ENCODE results near the gene MIPOL1. TPM values are rescaled to one million over a fixed set of nuclear protein-coding genes. Genes with fewer than 3 reads are reported as not detected.

Gene MIPOL1
- total and polyA plus RNA-seq, 2 experiments from 2014 or later, result 16.6 to 24.8 TPM

- TF ChIP-seq, protein P1, sequence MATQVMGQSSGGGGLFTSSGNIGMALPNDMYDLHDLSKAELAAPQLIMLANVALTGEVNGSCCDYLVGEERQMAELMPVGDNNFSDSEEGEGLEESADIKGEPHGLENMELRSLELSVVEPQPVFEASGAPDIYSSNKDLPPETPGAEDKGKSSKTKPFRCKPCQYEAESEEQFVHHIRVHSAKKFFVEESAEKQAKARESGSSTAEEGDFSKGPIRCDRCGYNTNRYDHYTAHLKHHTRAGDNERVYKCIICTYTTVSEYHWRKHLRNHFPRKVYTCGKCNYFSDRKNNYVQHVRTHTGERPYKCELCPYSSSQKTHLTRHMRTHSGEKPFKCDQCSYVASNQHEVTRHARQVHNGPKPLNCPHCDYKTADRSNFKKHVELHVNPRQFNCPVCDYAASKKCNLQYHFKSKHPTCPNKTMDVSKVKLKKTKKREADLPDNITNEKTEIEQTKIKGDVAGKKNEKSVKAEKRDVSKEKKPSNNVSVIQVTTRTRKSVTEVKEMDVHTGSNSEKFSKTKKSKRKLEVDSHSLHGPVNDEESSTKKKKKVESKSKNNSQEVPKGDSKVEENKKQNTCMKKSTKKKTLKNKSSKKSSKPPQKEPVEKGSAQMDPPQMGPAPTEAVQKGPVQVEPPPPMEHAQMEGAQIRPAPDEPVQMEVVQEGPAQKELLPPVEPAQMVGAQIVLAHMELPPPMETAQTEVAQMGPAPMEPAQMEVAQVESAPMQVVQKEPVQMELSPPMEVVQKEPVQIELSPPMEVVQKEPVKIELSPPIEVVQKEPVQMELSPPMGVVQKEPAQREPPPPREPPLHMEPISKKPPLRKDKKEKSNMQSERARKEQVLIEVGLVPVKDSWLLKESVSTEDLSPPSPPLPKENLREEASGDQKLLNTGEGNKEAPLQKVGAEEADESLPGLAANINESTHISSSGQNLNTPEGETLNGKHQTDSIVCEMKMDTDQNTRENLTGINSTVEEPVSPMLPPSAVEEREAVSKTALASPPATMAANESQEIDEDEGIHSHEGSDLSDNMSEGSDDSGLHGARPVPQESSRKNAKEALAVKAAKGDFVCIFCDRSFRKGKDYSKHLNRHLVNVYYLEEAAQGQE (IDR thresholded peaks at IDR 0.05; ENCODE audit: unreplicated experiment), result no peak
- TF ChIP-seq STAT1 (IDR thresholded peaks at IDR 0.05; ENCODE audit: unreplicated experiment), result no peak
Measured at GRCh38 chr14:37497422-37497821, 299.7 kb downstream of the MIPOL1 start (continued).

DNA sequence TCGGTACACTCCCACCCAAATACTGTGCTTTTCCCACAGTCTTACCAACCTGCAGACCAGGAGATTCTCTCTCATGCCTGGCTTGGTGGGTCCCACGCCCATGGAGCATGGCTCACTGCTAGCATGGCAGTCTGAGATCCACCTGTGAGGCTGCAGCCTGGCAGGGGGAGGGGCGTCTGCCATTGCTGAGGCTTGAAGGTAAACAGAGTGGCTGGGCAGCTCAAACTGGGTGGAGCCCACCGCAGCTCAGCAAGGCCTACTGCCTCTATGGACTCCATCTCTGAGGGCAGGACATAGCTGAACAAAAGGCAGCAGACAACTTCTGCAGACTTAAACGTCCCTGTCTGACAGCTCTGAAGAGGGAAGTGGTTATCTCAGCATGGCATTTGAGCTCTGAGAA, 304.1 kb downstream of the MIPOL1 start:
- Histone ChIP-seq H3K4me3 (no peak overlapping the region), H3K79me2 (replicated peaks; ENCODE audit: insufficient read depth) (no peaks in the 10 kb centered on the region), H3K4me2 (no peak overlapping the region), H3F3A (replicated peaks; ENCODE audit: low read depth) (no peaks in the 10 kb centered on the region), H3K27ac (ENCODE audit: low read depth) (no peak overlapping the region), H3K36me3 (ENCODE audit: insufficient read depth) (no peaks in the 10 kb centered on the region), H3K9me2 (ENCODE audit: insufficient read depth) (no peaks in the 10 kb centered on the region; the same call in 1 of the 2 replicates), H3K4me1 (ENCODE audit: insufficient read depth) (no peaks in the 10 kb centered on the region), H3K27me3 (ENCODE audit: insufficient read depth) (no peaks in the 10 kb centered on the region), H2AFZ (no peak overlapping the region), H4K20me1 (replicated peaks; ENCODE audit: insufficient read depth) (no peaks in the 10 kb centered on the region)
- ATAC-seq (no peak), DNase-seq (ENCODE audit: low spot score) (no peak)
- H3K27ac Mint-ChIP-seq, result no peak overlapping the region
- H3K36me3 Mint-ChIP-seq (ENCODE audit: low read depth), result peaks cover 6% of the 10 kb centered on the region; the same call in 2 of the 3 replicates
- no peaks in the 10 kb centered on the region for H3K27me3 Mint-ChIP-seq (ENCODE audit: insufficient read depth, low read depth, poor library complexity)
- no peaks in the 10 kb centered on the region for H3K4me1 Mint-ChIP-seq
- H3K9me3 Mint-ChIP-seq, result no peaks in the 10 kb centered on the region
- no peak overlapping the region for H3K4me3 Mint-ChIP-seq
- no peak for TF ChIP-seq POLR2AphosphoS5 (IDR thresholded peaks at IDR 0.05; ENCODE audit: low read depth)
- TF ChIP-seq, protein P2, sequence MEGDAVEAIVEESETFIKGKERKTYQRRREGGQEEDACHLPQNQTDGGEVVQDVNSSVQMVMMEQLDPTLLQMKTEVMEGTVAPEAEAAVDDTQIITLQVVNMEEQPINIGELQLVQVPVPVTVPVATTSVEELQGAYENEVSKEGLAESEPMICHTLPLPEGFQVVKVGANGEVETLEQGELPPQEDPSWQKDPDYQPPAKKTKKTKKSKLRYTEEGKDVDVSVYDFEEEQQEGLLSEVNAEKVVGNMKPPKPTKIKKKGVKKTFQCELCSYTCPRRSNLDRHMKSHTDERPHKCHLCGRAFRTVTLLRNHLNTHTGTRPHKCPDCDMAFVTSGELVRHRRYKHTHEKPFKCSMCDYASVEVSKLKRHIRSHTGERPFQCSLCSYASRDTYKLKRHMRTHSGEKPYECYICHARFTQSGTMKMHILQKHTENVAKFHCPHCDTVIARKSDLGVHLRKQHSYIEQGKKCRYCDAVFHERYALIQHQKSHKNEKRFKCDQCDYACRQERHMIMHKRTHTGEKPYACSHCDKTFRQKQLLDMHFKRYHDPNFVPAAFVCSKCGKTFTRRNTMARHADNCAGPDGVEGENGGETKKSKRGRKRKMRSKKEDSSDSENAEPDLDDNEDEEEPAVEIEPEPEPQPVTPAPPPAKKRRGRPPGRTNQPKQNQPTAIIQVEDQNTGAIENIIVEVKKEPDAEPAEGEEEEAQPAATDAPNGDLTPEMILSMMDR (conservative IDR thresholded peaks at IDR 0.05; ENCODE audit: low read depth in 2 of 2), result no peak
- TF ChIP-seq, protein P1 (IDR thresholded peaks at IDR 0.05; ENCODE audit: unreplicated experiment), result no peak
- TF ChIP-seq, protein P3, sequence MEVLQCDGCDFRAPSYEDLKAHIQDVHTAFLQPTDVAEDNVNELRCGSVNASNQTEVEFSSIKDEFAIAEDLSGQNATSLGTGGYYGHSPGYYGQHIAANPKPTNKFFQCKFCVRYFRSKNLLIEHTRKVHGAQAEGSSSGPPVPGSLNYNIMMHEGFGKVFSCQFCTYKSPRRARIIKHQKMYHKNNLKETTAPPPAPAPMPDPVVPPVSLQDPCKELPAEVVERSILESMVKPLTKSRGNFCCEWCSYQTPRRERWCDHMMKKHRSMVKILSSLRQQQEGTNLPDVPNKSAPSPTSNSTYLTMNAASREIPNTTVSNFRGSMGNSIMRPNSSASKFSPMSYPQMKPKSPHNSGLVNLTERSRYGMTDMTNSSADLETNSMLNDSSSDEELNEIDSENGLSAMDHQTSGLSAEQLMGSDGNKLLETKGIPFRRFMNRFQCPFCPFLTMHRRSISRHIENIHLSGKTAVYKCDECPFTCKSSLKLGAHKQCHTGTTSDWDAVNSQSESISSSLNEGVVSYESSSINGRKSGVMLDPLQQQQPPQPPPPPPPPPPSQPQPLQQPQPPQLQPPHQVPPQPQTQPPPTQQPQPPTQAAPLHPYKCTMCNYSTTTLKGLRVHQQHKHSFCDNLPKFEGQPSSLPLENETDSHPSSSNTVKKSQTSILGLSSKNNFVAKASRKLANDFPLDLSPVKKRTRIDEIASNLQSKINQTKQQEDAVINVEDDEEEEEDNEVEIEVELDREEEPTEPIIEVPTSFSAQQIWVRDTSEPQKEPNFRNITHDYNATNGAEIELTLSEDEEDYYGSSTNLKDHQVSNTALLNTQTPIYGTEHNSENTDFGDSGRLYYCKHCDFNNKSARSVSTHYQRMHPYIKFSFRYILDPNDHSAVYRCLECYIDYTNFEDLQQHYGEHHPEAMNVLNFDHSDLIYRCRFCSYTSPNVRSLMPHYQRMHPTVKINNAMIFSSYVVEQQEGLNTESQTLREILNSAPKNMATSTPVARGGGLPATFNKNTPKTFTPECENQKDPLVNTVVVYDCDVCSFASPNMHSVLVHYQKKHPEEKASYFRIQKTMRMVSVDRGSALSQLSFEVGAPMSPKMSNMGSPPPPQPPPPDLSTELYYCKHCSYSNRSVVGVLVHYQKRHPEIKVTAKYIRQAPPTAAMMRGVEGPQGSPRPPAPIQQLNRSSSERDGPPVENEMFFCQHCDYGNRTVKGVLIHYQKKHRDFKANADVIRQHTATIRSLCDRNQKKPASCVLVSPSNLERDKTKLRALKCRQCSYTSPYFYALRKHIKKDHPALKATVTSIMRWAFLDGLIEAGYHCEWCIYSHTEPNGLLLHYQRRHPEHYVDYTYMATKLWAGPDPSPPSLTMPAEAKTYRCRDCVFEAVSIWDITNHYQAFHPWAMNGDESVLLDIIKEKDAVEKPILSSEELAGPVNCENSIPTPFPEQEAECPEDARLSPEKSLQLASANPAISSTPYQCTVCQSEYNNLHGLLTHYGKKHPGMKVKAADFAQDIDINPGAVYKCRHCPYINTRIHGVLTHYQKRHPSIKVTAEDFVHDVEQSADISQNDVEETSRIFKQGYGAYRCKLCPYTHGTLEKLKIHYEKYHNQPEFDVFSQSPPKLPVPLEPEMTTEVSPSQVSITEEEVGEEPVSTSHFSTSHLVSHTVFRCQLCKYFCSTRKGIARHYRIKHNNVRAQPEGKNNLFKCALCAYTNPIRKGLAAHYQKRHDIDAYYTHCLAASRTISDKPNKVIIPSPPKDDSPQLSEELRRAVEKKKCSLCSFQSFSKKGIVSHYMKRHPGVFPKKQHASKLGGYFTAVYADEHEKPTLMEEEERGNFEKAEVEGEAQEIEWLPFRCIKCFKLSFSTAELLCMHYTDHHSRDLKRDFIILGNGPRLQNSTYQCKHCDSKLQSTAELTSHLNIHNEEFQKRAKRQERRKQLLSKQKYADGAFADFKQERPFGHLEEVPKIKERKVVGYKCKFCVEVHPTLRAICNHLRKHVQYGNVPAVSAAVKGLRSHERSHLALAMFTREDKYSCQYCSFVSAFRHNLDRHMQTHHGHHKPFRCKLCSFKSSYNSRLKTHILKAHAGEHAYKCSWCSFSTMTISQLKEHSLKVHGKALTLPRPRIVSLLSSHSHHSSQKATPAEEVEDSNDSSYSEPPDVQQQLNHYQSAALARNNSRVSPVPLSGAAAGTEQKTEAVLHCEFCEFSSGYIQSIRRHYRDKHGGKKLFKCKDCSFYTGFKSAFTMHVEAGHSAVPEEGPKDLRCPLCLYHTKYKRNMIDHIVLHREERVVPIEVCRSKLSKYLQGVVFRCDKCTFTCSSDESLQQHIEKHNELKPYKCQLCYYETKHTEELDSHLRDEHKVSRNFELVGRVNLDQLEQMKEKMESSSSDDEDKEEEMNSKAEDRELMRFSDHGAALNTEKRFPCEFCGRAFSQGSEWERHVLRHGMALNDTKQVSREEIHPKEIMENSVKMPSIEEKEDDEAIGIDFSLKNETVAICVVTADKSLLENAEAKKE (CRISPR knock-in tag; IDR thresholded peaks at IDR 0.05), result no peak

Measured in GM23338 (cell line).